Measurements from ENCODE around the gene PROM2.

The PROM2 gene

DNA sequence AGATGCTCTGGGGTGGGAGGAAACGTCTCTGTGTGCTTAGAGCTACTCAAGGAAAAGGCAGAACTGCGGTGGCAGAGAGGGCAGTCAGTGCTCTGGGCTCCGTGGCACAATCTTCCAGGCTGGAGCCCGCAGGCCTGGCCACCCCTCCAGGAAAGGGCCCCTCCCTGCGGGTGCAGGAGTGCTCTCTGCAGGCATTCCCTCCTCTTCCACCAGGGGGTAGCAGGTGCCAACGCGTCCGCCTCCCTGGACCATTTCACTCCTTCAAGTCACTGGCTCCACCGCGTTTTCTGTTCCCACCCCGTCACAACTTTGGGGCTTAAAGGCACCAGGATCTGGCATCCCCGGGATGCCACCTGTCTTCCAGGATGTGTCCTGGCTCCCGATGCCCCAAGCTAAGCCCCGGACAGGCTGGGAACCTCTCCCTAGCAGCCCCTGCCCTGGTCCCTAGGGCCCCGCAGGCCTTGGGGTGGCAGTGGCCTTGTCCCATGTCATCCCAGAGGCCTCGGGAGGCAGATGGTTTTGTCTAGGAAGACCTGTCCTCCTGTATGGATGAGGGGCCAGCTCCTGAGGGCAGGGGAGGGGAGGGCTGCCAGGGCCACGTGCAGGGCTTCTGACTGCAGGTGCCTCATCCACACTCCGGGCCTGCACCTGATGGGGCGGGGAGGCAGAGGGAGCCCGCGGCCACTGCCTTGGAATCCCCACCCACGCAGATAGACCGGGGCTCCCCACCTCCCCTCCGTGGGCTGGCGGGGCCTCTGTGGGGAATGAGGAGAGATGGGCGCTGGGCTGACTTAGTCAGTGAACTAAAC is 49.3 kb downstream of the PROM2 start:
- DNase-seq (ENCODE audit: low read depth in 2 of 2): no peak

DNA sequence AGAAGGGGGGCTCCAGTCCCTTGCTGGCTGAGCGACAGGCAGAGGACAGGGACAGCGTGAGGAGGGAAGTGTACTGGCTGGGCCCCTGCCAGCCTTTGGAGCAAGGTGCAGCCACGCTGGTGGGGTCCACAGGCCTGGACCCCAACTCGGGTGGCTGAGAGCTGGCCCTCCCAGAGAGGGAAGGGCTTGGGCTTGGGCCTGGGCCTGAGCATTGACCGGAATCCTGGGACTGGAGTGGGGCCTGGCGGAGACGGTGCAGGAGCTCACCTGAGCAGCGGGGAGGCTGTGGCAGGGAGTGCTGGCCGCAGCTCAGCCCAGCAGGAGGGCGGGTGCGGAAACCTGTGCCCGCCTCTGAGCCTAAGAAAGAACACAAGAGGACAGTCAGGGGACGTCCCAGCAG is 50.8 kb downstream of the PROM2 start:
- DNase-seq (ENCODE audit: low read depth in 2 of 2): no peak

DNA sequence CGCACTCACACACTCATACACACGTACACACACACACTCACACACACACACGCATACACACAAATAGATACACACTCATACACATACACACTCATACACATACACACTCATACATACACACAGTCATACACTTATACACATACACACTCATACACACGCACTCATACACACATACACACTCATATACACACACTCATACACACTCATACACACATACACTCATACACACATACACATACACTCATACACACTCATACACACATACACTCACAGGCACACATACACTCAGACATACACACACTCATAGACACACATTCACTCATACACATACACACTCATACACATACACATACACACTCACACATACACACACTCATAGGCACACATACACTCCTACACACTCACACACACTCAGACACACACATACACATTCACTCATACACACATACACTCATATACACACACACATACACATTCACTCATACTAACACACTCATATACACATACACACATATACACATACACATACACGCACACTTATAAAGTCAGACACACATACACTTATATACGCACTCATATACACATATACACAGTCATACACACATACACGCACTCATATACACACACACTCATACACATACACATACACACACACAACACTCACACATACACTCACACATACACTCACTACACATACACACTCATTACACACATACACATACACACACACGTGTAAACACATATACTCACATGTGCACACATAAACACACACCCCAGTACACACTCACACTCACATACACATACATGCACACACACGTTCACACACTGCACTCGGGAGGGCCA is 51.6 kb downstream of the PROM2 start:
- DNase-seq (ENCODE audit: low read depth in 2 of 2): no peak

DNA sequence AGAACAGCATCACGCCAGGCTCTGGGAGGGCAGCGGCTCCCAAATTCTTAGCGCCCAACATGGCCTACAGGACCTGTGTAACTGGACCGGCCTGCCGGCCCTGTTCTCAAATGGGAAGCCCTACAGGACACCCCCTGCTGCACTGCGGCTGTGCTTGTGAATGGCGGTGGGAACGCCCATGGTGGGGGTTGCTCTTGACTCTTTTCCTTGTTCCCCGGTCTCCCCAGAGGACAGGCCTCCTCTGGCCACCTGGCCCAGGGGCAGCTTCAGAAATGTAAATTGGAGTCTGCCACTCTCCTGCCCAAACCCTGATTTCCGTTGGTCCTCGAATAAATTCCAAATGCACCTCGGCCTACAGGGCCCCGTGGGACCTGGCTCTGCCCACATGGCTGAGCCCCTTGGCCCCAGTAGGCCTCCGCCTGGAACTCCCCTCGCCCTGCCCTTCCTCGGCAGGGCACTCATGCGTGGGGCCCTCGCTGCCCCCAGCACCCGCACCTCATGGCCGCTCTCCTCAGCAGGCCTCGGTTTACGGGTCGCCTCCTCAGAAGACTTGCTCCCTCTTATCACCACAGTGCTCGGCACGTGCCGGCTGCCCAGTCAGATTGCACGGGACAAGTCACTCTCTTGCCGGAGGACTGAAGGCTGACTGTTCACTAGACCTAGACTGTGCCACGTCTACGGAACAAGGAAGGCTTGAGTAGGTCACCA is 52.3 kb downstream of the PROM2 start:
- no peak for DNase-seq (ENCODE audit: low read depth in 2 of 2)

DNA sequence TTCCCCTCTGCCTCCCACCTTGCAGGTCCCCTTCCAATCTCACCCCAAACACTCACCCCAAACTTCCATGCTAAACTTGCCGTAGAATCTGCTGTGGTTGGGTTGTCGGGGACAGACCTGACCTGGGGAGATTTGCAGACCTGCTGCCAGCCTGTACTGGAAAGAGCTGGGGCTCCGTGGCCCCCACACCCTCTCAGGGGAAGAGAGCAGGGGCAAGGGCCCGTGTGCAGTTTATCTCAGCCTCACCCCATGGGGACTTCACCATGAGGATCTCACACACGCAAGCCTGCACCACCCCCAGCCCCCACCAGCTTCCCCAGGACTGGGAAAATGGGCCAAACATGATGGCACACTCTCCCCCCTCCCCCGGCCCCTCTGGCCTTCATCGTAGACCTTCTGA is 53.6 kb downstream of the PROM2 start:
- DNase-seq (ENCODE audit: low read depth in 2 of 2): no peak

DNA sequence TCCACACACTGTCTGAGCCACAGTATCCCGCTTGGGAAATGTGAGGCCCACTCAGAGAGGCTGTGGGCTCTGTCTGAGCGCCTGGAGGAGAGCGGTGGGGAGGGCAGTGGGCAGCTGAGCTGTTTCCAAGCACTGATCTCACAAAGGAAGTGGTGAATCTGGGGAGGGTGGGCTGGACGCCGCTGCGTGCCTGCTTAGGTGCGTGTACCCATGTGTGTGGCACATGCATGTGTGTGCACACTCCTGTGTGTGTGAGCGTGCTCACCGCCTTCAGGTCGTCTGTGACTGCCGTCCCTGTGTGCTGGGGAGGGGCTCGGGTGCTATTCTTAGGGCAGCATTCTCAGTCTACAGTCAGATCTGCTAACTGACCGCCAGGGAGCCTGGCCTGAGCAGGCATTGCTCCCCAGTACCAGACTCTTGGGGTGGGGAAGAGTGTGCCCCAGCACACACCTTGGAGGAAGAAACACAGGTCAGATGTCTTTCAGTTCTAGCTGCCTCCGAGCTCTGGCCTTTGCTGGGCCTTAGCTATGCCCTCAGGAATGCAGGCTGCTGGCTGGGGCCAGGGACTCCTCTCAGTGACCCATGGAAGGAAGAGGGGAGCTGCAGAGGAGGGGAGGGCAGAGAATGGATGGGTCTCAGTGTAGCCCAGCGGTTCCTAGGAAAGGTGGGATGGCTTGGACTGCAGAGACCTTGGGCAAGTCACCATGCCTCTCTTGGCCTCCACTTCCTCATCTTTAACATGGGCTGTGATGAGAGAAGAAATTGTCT is 54.3 kb downstream of the PROM2 start:
- DNase-seq (ENCODE audit: low read depth in 2 of 2): no peak

DNA sequence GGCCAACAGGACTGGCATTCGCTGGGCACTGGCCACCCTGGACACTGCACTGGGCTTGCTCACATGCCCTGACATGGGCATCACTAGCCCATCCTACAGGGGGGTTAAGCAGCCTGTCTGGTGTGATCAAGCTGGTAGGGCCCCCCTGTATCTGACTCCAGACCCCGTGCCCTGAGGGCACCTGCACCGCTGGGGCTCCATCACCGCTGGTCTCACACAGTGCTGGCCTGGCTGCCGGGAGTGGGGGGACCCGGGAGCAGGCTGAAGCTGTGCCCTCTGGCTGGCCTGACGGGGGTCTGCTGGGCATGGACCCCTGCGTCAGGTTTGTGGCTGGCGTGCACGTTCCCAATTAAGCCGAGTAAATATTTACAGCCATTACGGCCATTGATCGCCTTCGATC is 55.2 kb downstream of the PROM2 start:
- no peak for DNase-seq (ENCODE audit: low read depth in 2 of 2)

DNA sequence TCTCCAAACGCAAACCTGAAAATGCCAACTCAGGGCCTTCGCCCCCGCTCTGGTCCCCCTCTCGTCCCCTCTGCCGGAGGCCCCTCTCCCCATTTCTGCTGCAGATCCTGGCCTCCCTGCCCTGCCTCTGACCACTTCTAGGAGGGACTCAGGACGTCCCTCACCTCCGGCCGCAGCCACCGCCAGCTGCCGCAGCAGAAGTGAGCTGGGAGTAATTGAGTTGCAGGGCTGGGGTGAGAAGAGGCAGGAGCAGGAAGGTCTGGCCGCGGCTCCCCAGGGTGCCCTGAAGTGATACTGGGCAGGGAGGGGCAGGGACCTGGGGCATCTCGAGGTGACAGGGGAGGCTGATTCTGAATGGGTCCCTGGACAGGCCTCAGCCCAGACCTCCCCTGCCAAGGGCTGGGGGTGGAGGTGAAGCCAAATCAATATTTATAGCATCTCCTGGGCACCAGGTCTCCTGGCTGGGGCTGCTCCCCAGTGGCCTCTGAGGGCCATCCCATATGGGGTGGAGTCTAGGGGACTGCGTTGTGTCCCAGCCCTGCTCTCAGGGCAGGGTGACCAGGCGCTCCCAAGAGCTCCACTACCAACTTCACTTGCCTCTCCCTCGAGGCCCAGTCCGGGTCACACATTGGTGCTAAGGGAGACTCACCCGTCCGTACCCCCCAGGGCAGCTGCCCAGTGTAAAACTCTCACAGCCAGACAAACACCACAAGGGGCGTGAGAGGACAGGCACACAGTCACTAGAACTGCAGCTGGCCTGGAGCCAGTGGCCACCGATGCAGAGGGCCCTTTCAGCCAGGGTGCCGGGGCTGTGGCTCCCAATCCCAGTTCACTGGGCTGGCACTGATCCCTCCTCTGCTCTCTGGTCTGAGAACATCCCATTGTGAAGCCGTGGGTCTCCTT is 55.9 kb downstream of the PROM2 start:
- no peak for DNase-seq (ENCODE audit: low read depth in 2 of 2)

DNA sequence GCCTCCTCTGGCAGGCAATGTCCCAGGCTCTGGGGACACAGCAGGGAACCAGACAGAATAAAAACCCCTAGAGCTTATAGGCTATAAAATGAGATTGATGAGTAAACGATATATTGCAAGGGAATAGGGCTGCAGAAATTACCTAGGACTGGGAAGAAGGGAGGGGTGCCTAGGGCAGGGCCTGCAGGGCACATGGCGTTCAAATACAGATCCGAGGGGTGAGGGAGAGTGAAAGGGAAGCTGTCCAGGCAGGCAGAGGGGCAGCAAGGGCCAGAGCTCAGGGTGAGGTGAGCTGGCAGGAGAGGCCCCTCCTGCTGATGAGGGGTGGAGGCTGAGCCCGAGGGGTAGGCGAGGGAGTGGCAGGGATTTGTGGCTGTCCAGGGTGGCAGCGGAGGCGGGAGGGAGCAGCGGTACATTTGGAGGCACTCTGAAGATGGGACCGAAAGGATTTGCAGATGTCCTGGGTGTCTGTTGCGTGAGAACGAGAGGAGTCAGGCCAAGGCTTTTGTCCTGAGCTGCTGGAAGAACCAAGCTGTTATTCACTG is 56.6 kb downstream of the PROM2 start:
- no peak for DNase-seq (ENCODE audit: low read depth in 2 of 2)

DNA sequence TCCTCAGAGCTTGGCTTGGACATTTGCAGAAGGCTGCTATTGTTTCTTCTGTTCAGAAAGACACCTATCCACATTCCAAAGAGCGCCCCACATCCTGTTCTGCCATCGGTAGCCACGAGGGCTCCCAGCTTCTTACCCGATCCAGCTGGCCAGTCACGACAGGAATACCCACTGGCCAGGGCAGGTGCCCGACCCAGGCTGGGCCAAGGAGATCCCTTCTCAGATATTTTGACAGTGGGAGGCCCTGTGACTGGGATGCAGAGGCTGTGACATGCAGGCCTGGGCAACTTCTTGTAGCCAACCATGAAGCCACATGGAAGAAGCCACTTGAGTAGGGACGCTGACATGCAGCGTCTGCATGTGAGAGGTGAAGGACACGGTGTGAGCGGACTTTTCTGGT is 57.4 kb downstream of the PROM2 start:
- DNase-seq (ENCODE audit: low read depth in 2 of 2): no peak

DNA sequence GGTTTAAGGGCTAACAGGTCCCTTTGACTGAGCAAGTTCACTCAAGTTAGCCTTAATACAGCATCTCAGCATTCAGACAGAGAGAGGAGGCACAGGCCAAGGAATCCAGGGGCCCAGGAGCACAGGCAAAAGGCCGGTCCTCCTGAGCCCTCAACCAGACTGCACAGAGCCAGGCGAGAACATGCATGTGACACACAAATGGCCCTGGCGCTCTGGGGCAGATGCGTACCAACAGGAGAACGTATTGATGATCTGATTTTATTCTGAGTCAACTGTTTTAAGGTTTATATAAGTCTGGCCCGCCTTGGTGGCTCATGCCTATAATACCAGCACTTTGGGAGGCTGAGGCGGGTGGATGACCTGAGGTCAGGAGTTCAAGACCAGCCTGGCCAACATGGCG is 57.8 kb downstream of the PROM2 start:
- no peak for DNase-seq (ENCODE audit: low read depth in 2 of 2)

DNA sequence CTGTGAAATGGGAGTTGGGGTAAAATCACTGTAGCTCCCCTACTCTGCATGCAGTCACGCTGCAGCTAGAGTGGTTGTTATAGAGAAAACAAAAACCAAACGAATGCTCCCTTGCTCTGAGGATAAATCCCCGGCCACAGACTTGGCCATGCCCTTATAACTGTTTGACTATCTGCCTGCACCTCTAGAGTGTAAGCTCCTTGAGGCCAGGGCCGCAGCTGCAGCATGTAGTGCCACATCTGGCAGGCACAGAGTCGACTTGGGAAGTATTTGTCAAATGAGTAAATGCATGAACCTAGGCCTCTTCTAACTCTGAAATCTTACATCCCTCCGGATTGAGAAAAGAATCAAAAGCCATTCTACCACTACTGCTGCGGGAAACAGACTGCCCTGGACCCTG is 58.8 kb downstream of the PROM2 start:
- no peak for DNase-seq (ENCODE audit: low read depth in 2 of 2)

DNA sequence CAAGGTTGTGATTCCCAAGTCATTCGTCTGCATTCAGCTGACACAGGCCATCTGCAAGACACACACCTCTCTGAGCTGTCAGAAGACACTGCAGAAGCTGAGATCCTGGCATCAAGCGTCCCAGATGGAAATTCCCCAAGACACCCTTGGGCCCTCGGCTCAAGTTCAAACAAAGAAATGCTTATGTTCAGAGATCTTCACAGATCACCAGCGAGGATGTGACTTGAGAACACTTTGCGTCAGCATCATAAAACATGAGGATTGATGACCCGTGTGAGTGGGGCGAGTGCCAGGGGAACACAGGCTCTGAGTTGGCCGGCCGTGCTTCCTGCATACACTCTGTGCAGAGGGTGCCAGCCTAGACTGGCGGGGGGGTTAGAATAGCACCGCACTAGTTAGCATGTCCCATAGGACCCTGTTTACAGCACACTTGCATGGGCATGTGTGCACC is 59.7 kb downstream of the PROM2 start:
- DNase-seq (ENCODE audit: low read depth in 2 of 2): no peak

DNA sequence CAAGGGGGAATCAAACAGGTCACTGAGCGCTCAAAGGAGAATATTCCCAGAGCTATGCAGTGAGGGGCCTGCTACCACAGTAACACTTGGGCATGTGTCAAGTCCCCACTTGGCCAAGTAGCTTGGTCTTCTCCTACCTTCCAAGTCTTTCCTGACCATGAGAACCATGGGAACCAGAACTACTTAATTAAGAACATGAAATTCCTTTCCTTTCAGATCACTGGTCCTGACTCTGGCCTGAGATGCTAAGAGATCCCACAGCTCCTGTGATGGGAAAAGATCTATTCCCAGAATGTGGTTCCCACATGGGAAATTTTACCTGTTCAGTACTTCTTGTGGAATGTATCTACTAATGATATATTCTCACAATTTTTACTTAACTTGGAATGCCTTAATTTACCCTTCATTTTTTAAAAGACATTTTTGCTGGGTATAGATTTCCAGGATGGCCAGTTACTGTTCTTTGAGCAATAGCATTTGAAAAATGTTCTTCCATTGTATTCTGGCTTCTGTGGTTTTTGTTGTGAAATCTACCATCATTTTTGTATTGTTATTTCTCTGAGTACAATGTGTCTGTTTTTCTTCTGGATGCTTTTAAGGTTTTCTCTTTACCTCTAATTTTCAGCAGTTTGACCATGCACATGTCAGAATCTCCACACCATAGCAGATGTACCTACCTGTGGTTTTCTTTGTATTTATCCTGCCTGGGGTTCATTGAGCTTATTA is 60.8 kb downstream of the PROM2 start:
- no peak for DNase-seq (ENCODE audit: low read depth in 2 of 2)

DNA sequence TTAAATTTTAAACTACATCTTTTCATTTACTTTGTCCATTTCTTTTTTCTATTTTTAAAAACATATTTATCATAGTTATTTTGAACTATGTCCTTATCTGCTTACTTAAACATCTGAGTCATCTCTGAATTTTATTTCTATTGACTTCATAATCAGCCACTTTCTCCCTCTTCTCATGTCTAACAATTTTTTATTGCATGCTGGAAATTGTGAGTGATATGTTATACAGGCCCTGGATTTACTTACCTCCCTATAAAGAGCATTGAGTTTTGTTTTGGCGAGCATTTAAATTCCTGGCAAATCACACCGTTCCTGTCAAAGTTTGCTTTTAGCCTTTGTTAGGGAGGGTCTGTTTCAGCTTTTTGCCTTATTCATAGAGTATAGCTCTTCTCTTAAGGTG is 62.2 kb downstream of the PROM2 start:
- no peak for DNase-seq (ENCODE audit: low read depth in 2 of 2)

DNA sequence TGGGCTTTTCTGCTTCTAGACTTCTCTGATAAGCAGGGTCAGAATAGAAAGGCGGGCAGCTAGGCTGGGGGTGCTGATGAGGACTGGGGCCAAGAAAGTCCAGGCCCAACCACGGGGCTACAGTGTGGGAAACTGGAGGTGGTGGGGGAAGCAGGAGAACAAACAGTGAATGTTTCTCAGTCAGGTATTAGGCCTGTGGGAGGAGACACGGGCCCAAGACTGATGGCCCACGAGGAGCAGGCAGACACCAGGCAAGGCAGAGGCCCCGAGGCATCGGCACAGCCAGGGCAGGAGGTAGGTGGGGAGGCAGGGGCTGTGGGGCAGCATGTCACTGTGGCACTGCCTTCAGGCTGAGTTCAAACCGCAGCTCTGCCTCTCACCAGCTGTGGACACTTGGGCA is 63.6 kb downstream of the PROM2 start:
- no peak for DNase-seq (ENCODE audit: low read depth in 2 of 2)
